ENCODE results near the gene UGP2. TPM values are rescaled to one million over a fixed set of nuclear protein-coding genes. Genes with fewer than 3 reads are reported as not detected.

Gene UGP2
- total and polyA plus RNA-seq, 2 of the 8 experiments (the other 6 are each of a cell fraction or from before 2014, with no cell fraction given), result 278 to 956 TPM

DNA sequence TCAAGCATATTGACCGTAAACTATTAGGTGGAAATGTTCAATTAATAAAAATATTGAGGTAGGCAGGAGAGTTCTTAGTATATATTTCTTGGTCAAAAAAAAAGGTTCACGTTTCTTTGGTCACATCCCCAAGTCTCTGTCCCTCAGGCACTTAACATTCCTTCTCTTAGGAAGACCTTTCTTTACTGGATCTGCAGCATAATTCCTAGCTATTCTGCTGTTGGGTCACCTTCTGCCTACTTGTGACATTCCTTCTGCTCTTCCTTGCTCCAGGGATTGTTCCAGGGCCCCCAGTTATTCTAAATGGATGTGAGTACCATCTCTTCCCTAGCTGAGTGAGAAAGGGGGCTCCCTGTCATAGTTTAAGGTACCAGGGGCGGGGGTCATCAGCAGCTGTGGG is 4.2 kb downstream of the UGP2 start (continued):
- TF ChIP-seq EZH2 (IDR thresholded peaks at IDR 0.05; ENCODE audit: low read depth, low read length, severe bottlenecking) (no peak), SUZ12 (IDR thresholded peaks at IDR 0.05; ENCODE audit: low read length) (no peak), EGR1 (IDR thresholded peaks at IDR 0.05; ENCODE audit: borderline replicate concordance, low read depth, low read length) (no peak), POLR2A (IDR thresholded peaks at IDR 0.05; ENCODE audit: control extremely low read depth in 1 of 2, low read depth in 2 of 2, low read length in 2 of 2) (peak; percentile 24 to 34), ASH2L (IDR thresholded peaks at IDR 0.05; ENCODE audit: low read length) (no peak), NANOG (IDR thresholded peaks at IDR 0.05; ENCODE audit: insufficient read depth, low read depth, low read length, poor library complexity, severe bottlenecking) (no peak), MAFK (IDR thresholded peaks at IDR 0.05; ENCODE audit: low read depth, low read length) (no peak)

All from H1 (cell line).